Measurements from ENCODE around the gene DGUOK.

DGUOK gene

GRCh38 chr2:73917296-73917695 is 9.4 kb upstream of the DGUOK start:
- Histone ChIP-seq H3K27me3 (replicated peaks) (no peaks in the 10 kb centered on the region), H3K27ac (no peak overlapping the region), H3K4me3 (ENCODE audit: low read depth, low read length) (no peak overlapping the region), H3K36me3 (replicated peaks) (peaks cover 2% of the 10 kb centered on the region)
- DNase-seq, result no peak
- TF ChIP-seq CTCF (IDR thresholded peaks at IDR 0.05; ENCODE audit: low read depth, low read length, missing control alignments), result no peak
- in situ Hi-C loops (cut with HindIII; ENCODE audit: low pct_ligation_motif_present, low sequenced_read_pairs), result no loop called here

GRCh38 chr2:73917696-73918207 is 8.9 kb upstream of the DGUOK start:
- no peak for DNase-seq
- H3K36me3 ChIP-seq (replicated peaks), result peaks cover 2% of the 10 kb centered on the region
- no peaks in the 10 kb centered on the region for H3K27me3 ChIP-seq (replicated peaks)
- no peak overlapping the region for H3K27ac ChIP-seq
- H3K4me3 ChIP-seq (ENCODE audit: low read depth, low read length), result no peak overlapping the region
- no peak for TF ChIP-seq CTCF (IDR thresholded peaks at IDR 0.05; ENCODE audit: low read depth, low read length, missing control alignments)
- in situ Hi-C loops (cut with HindIII; ENCODE audit: low pct_ligation_motif_present, low sequenced_read_pairs), result no loop called here

GRCh38 chr2:73918856-73919255 is 7.8 kb upstream of the DGUOK start:
- no peak overlapping the region for H3K4me3 ChIP-seq (ENCODE audit: low read depth, low read length)
- no peak overlapping the region for H3K27ac ChIP-seq
- in situ Hi-C loops (cut with HindIII; ENCODE audit: low pct_ligation_motif_present, low sequenced_read_pairs), result no loop called here
- peaks cover 2% of the 10 kb centered on the region for H3K36me3 ChIP-seq (replicated peaks)
- no peaks in the 10 kb centered on the region for H3K27me3 ChIP-seq (replicated peaks)
- TF ChIP-seq CTCF (IDR thresholded peaks at IDR 0.05; ENCODE audit: low read depth, low read length, missing control alignments), result no peak
- no peak for DNase-seq

GRCh38 chr2:73919596-73920228 is 7.0 kb upstream of the DGUOK start:
- TF ChIP-seq CTCF (IDR thresholded peaks at IDR 0.05; ENCODE audit: low read depth, low read length, missing control alignments), result no peak
- DNase-seq, result no peak
- no peak overlapping the region for H3K27ac ChIP-seq
- no peak overlapping the region for H3K4me3 ChIP-seq (ENCODE audit: low read depth, low read length)
- H3K27me3 ChIP-seq (replicated peaks), result no peaks in the 10 kb centered on the region
- no peaks in the 10 kb centered on the region for H3K36me3 ChIP-seq (replicated peaks)
- in situ Hi-C loops (cut with HindIII; ENCODE audit: low pct_ligation_motif_present, low sequenced_read_pairs), result no loop called here

- DNase-seq, result no peak
- H3K36me3 ChIP-seq (replicated peaks), result no peaks in the 10 kb centered on the region
- no peak overlapping the region for H3K27ac ChIP-seq
- TF ChIP-seq CTCF (IDR thresholded peaks at IDR 0.05; ENCODE audit: low read depth, low read length, missing control alignments), result peak; percentile 39
- H3K27me3 ChIP-seq (replicated peaks), result no peaks in the 10 kb centered on the region
- in situ Hi-C loops (cut with HindIII; ENCODE audit: low pct_ligation_motif_present, low sequenced_read_pairs), result no loop called here
- no peak overlapping the region for H3K4me3 ChIP-seq (ENCODE audit: low read depth, low read length)
Observed at GRCh38 chr2:73920577-73921545, 5.8 kb upstream of the DGUOK start.

Measured in brain microvascular endothelial cell (primary cell).